ENCODE results near the gene LEMD2. TPM values are rescaled to one million over a fixed set of nuclear protein-coding genes. Genes with fewer than 3 reads are reported as not detected.

The LEMD2 gene
- 31.8 TPM for total RNA-seq

GRCh38 chr6:33788694-33789549, at the start of gene LEMD2:
Gene LEMD2, minus strand, starts transcription at chr6:33789130. Its CDS starts 14 bp downstream, at chr6:33789116.

DNA sequence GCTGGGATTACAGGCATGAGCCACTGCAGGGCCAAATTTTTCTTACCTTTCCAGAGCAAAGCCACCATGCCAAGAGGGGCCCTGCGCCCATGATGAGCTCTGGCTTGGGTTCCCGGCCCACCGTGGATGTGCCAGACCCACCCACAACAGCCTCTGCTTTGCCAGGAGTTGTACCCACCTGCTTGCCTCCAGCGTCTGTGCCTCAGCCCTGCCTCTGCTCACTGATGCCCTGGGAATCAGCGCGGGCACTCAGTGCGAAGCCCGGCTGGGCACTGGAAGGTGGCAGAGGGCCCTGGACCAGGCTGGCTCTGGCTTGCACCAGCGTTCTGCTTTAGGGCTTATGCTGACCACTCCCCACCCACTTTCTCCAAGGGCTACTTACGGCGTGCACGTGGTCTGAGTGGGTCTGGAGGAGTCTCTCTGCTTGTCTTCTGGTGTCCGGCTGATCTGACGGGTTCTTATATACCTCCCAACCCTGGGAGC, 14.7 kb upstream of the LEMD2 start, which contains the start of gene MLN:
Gene MLN (minus strand): TSS at position 433 of the 483 bp plus-strand sequence. CDS start 2,840 bp downstream, outside the sequence.

GRCh38 chr6:33746651-33747100, 42.3 kb downstream of the LEMD2 start, which contains the start of gene IP6K3:
Gene IP6K3, minus strand, starts transcription at chr6:33746905. Its CDS starts 11,429 bp downstream, at chr6:33735476.

Other genes with a start within 250 kb of the LEMD2 start
- gene BAK1, start 208.9 kb downstream of the LEMD2 start, total RNA-seq: 6.9 TPM
- gene ITPR3, start 167.8 kb downstream of the LEMD2 start, total RNA-seq: 1.8 TPM
- 33.9 TPM for gene UQCC2, start 77.4 kb downstream of the LEMD2 start, total RNA-seq
- 0.46 TPM for gene IP6K3, start 42.2 kb downstream of the LEMD2 start, total RNA-seq
- not detected for gene MLN, start 14.9 kb upstream of the LEMD2 start, total RNA-seq